HG02759 (cell line): ENCODE measurements around the gene ZNF808.
"Not testable (repeated sequence)": the region's sequence is repeated elsewhere in the genome, so short reads cannot be mapped to it uniquely, and the experiment has no call there.

Source experiments
- ATAC-seq: cut with Tn5 transposase; IDR thresholded peaks from one replicate; pipeline ENCODE4 v1.9.1; 2021; ENCODE audit warnings: mild to moderate bottlenecking, moderate library complexity; ENCODE audit not compliant: unreplicated experiment

Gene ZNF808

GRCh38 chr19:52592301-52592700, 64.8 kb downstream of the ZNF808 start:
- ATAC-seq = no peak

- not testable (repeated sequence) for ATAC-seq
Observed at GRCh38 chr19:52593441-52593840, 66.0 kb downstream of the ZNF808 start.

- ATAC-seq = no peak
Observed at GRCh38 chr19:52599241-52599640, 71.8 kb downstream of the ZNF808 start.

GRCh38 chr19:52600639-52601024, 73.2 kb downstream of the ZNF808 start:
- peak; percentile 29 for ATAC-seq

- ATAC-seq = peak; percentile 96
Observed at GRCh38 chr19:52601025-52601973, 73.8 kb downstream of the ZNF808 start.

GRCh38 chr19:52601974-52602366, 74.5 kb downstream of the ZNF808 start:
- not testable (repeated sequence) for ATAC-seq

- no peak for ATAC-seq
Observed at GRCh38 chr19:52602941-52603340, 75.5 kb downstream of the ZNF808 start.

GRCh38 chr19:52603558-52604207, 76.2 kb downstream of the ZNF808 start:
- no peak for ATAC-seq
